Midbrain (tissue), 1 donor: Measurements from ENCODE around the gene GPR108.

ENCODE experiments used
- DNase-seq: peaks from one replicate; lab custom pipeline; 2025; lab: John Stamatoyannopoulos, UW

Gene GPR108

DNA sequence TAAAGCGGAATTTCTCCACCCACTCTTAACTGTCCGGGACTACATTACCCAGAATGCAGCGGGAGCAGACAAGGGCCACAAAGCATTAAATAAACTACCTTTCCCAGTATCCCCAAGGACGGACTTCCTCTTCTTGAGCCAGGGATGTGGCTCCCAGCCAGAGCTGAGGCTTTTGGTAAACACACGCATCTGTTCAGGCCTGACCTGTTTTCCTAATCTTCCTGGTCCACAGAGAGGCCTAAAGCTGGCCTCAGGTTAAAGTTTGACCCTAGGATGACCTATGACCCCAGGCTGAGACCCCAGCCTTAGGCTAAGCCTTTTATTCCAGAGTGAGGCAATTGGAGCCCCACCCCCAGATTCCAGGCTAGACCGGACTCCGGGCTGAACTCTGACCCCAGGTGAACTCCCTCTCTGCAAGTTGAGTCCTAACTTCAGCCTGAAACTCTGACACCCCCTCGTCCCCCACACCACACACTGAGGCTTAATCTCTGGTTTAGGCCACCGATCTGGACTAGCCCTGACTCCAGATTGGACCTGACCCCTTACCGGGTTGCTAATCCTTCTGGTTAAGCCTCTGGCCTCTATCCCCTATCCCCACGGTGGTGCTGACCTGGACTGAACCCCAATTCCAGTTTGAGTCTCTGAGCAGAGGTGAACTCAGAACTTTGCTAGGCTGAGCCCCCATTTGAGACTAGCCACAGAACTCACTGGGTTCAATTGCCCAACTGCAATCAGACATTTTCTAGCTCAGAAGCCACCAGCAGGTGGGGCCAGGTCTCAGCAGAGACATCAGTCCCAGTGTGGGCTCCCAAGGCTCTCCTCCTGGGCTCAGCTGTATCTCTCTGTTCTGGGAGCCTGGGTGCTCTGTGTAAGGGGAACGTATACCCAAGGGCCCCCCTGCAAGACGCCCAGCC, 750 bp upstream of the GPR108 start:
- peak; percentile 75 for DNase-seq

DNA sequence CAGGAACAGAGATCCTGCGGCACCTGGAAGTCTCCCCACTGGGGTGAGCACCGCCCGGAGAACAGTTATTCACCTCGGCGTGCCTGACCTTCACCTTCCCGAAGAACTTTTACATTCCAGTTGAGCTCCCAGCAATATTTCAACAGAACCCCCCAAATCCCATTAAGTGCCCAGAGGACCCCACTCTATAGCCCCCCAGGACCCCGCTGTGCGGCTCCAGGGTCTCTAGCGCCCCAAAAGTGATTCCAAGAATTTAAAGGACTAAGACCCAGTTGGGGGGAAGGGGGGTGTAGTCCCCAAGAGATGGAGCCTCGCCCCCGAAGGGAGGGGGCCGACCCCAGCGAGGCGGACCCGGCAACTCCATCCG, 480 bp downstream of the GPR108 start:
- peak; percentile 47 for DNase-seq

DNA sequence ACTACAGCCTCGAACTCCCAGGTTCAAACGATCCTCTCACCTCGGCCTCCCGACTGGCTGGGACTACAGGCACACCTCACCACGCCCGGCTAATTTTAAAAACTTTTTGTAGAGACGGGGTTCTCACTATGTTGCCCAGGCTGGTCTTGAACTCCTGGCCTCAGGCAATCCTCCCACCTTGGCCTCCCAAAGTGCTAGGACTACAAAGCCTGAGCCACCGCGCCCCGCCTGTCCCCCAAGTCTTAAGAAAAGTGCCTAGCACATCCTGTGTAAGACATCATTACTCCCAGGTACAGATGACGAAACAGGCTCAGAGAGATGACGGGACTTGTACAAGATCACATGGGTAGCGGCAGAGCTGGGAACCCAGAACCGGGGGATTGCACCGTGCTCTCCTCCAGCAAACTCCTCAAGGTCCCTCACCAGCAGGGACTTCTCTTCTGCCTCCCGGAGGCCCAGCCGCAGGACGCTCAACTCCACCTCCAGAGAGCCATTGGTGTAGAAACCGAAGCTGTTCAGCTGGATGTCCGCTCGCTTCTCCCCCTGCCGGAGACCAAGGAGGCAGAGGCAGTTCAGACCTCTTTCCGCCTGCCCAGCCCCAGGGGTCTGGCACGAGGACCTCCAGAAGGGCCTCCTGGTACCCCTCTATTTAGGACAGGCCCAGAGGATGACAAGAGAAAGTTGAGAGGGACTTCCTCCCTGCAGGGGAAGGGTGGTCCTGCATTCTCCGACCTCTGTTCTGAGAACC, 1.0 kb downstream of the GPR108 start:
- DNase-seq, result peak; percentile 51

DNA sequence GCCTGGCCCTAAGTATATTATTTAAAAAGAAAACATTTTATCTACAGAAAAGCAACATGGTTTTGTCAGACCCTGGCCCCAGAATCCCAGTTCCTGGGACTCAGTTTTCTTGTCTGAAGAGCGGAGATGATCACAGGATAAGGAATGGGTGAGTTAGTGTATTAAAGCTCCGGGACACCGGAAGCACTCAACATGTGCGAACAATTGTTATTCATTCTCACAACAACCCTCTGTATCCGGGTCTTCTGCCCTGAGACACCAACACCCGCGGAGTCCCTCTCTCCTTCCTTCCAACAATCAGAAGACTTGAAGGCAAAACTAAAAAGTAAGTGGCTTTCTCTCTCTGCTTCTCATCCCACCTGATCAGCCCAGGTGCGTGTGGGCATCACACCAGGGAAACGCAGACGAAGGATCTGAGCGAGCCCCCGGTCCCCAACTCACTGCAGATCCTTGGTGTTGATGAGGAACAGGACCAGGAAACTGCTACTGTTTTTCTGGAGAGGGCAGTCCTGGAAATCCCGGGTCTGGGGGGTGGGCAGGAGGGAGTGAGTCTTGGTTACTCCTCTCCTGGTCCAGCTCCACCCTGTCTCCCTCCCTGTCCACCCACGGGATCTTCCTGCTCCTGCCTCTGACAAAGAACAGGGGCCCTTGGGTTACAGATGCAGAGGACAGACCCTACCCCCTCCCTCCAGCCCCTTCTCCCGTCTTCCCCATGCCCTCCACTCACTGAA, 2.0 kb downstream of the GPR108 start:
- DNase-seq, result no peak

DNA sequence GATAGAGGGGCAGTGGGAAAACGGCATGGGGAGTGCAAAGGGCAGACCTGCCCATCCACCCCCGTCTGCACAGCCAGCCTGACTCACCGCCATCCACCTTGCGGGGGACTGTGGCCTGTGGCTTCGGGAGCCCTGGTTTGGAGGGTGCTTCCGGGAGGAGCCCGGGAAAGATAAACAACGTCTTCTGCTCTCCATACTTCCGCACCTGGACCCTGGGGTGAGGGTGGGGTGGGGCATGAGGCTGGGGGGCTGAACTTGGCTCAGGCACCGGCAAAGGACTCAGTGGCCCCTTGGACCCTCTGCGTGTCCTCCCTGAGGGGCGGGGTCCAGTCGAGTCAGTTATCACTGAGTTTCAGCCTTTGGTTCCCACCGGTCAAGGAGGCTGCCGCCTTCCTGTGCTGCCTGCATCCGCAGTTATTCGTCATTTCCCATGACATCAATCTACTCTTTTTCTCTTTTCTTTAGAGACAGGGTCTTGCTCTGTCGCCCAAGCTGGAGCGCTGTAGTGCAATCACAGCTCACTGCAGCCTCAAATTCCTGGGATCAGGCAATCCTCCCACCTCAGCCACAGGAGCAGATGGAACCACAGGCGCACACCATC, 3.2 kb downstream of the GPR108 start:
- no peak for DNase-seq

DNA sequence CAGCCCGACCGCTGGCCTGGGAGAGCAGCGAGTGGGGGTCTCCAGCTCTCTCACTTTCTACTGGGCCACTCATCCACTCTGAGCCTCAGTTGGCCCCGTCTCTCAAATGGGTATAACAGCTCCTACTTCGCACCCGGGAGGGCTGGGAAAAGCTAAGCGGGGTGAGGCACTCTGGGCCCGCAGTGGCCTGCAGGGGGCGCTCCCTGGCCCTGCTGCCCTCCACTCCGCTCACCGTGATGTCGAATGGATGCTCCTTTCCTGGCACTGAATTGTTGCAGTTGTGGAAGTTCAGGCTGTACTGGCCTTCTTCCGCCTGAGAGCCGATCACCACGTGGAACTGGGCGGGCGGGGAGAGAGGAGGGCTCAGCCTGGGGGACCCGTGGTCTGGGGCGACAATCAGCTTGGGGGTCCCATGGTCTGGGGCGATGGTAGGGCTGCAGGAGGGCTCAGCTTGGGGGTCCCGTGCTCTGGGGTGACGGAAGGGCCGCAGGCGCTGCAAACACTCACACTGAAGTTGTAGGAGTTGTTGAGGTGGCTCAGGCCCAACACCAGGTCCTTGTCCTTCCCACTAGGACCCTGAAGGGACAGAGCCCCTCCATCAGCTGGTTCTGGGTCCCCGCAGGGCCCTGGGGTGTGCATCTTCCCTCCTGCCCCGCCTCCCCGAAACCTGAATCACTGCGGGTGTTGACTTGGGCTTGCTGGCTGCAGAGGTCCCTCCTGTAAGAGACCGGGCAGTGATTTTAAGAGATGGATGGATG, 3.9 kb downstream of the GPR108 start:
- no peak for DNase-seq

DNA sequence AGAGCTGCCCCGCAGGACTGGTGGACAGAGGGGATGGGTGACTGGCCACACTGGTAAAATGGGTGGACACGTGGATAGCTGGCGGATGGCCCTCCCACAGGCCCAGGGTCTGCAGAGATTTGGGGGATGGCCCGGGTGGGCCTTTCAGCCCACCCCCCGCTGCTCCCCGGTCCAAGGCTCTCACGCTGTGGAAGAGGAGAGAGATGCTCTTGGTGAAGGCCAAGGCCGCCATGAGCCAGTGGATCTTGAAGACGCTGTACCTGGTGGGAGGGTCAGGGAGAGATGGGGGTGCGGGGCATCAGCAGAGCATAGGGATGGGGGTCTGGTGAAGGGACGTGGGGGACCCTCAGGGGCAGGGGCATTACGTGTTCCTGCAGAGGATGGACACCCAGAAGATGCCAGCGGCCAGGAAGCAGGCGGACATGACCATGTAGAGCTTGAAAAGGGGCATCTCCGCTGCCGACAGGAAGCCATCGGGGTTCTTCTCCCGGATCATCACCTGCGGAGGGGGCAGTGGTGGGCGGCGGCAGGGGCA, 4.5 kb downstream of the GPR108 start:
- no peak for DNase-seq

DNA sequence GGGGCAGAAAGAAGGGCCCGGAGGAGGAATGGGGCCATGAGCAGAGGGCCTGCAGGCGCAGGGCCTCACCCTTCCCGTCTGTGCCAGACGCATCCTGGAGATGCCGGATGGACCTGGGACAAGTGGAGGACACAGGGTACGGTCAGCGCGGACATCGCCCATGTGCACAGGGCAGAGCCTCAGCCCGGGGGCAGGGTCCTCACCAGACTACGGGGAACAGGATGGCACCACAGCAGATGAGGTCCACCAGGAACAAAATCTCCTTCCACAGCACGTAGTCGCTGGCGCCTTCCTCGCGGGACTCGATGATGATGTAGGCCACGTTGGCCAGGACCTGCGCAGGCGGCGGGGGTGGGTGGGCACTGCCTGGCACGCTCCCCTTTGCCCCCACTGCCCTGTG, 5.6 kb downstream of the GPR108 start:
- no peak for DNase-seq

DNA sequence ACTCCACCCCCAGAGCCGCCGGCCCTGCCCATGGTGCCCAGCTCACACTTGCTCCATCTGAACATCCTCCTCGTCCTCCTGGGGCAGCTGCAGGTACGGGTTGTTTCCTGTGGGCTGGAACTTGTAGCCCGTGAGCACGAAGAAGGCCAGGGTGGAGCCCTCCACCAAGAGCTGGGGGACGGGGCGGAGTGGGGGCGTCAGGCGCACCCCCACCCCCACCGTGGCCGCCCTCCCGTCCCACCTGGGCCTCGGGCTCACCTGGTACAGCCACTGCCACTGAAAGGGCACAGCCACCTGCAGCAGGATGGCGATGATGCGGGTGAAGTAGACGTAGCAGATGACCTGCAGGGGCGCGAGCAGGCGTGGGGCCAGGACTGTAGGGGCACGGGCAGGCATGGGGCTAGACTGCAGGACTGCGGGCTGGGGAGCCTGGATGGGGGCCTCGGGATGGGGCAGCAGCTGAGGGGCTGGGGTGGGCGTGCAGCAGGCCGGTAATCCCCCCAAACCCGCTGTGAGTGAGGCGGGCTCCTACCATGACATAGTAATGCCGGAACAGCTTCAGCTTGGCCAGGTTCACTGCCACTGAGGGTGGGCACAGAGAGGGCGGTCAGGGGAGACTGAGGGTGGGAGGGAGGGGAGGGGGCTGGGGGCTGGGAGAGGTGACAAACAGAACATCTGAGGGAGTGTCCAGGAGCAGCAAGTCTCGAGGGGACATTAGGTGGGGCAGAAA, 6.3 kb downstream of the GPR108 start:
- no peak for DNase-seq

DNA sequence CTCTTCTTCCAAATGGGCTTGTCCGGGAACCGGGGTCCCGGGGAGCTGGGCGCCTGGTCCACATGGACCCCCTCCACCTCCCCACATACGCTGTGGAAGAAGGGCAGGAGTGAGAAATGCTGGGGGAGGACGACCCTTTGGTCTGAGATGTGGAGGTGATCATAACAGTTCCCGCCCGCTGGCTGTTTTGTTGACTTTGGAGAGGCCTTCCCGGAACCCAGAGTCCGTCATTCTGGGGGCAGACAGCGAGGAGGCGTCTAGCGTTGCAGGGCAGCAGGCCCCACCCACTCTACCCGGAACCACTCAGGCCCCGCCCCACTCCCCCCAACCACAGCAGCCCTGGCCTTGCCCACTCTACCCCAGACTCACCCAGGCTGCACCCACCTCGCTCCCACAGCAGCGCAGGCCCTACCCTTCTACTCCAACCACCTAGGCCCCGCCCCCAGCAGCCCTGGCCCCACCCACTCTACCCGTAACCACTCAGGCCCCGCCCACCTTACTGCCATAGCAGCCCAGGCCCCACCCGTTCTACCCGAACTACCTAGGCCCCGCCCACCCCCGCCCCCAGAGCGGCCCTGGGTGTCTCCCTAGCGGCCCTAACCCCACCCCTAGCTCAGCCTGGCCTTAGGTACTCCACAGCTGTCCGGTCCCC, 7.1 kb downstream of the GPR108 start:
- DNase-seq, result peak; percentile 28

DNA sequence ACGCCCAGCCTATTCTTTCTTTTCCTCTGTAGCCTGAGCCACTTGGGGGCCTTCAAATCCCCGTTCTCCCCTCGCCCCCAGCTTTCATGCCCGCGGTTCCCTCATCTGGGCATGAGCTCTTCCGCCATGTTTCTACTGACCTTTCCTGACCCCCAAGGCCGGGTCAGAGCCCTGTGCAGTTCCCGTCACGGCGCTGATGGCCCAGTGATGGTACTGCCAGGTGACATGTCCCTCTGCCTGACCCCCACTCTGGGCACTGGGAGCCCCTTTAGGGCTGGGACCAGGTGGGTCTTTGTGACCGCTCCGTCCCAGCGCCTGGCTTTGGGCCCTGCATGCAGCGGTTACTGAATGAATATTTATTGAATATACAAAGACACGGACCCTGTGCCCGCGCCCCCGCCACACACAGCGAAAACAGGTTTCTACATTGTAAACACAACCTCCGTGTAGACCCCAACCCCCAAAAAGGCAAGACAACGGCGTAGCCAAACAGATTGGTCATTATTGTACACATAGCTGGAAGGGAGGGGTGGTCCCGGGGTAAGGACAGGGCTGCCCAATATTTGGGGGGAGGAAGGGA, 7.7 kb downstream of the GPR108 start:
- DNase-seq, result no peak

DNA sequence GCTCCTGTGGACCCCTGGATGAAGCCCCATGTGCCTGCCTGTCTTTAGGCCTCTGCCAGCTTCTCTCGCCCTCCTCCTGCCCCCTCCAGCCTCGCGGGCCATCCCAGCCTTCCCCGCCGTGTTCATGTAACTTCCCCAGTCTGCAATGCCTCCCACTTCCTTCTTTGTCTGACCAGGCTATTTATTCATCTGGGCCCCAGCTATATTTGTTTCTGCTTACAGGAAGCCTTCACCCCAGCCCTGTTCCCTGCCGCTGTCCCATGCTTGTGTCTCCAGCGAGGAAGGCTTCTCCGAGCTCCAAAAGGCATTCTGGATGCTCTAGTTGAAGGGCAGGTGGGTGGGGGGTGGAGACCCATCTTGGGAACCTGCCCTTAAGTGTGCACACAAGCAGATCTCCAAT, 9.0 kb downstream of the GPR108 start:
- DNase-seq, result peak; percentile 35

DNA sequence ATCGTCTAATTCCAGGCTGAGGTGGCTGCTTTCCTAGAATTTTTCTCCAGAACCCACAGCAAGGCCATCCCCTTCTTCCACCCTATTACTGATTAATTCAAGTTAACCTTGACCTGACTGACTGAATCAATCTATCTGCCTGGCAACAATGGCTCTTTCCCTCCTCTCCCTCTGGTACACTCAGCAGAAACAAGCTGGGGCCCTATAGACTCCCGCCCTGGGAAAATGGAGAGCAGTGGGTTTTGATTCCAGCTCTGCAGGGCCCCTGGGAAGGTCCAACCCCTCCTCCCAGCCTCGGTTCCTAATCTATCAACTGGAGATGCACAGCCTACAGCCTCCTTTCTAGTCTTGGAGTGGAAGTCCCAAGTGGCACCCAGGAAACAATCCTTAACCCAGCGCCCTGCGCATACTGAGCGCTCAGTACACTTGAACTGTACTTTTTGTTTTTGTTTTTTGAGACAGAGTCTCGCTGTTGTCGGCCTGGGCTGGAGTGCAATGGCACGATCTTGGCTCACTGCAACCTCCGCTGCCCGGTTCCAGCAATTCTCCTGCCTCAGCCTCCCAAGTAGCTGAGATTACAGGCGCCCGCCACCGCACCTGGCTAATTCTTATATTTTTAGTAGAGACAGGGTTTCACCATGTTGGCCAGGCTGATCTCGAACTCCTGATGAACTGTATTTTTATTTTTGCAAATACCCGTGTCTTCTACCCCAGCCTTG, 11.7 kb downstream of the GPR108 start:
- DNase-seq, result no peak

DNA sequence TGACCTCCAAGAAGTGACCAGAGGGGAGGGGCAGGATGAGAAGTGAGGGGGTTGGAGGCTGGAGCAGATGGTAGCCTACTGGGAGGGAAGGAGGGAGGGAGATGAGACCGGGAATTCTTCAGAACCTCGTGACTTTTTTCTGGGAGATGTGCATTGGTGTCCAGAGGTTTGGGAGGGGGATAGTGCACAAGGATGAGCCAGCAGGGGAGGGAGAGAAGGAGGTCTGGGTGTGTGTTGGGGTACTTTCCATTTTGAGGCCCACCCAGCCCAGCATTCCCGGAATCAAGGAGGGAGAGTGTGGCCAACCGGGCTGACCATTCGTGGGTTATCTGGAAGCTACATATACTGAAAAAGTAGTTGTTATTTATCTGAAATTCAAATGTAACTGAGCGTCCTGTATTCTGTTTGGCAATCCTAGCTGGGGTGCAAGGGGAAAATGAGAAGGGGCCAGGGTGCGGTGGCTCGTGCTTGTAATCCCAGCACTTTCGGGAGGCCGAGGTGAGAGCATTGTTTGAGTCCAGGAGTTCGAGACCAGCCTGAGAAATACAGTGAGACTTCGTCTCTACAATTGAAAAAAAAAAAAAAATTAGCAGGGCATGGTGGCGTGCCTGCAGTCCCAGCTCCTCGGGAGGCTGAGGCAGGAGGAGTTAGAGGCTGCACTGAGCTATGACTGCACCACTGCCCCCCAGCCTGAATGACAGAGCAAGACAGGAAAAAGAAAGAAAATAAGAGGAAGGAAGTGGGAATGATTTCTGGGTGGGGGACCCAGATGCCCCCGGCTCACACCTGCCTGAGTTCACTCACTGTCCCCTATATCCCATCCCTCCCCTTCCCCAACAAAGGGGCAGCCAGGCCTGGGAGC, 12.5 kb downstream of the GPR108 start:
- no peak for DNase-seq

DNA sequence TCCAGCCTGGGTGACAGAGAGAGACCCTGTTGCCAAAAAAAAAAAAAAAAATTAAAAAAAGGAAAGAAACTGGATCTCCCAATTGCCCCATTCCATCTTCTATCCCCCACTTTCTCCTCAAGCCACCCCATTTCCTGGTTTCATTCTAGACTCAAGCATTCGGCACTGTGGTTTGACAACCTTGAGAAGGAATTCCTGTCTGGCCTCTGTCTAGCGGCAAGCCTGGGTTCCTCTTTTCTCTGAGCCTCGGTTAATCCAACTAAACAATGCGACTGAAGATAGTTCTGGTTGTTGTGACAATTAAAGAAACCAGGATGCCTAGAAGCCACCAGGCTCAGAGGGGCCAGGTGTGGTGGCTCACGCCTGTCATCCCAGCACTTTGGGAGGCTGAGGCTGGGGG, 13.6 kb downstream of the GPR108 start:
- peak; percentile 10 for DNase-seq

DNA sequence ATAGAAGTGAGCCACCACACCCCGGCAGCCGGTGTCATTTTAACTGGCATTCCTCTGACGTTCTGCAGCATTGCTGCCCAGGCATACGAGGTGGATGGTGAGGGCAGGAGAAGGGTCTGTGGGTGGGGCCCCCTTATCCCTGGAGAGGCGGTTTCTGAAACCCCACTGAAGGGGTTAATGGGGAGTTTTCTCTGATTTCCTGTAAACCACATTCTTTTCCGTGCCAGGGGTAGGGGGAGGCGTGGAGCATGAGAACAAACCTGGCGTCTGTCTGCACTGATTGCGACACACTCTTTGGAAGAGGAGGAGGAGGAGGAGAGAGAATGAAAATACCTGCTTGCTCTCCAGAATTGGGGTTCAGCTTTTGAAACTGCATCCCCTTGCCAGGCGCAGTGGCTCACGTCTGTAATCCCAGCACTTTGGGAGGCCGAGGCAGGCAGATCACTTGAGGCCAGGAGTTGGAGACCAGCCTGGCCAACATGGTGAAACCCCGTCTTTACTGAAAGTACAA, 14.2 kb downstream of the GPR108 start:
- no peak for DNase-seq

DNA sequence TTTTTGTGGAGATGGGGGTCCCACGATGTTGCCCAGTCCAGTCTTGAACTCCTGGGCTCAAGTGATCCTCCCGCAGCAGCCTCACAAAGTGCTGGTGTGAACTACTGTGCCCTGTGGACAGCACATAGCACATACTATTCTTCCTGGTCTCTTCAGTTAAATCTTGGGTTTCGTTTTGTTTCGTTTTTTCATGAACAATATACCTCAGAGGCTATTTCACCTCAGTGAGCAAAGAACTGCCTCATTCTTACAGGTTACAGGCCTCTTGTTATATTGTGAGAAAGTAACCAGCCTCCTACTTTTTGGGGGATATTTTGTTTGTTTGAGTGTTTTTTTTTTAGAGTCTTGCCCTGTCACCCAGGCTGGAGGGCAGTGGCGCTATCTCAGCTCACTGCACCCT, 15.6 kb downstream of the GPR108 start:
- DNase-seq, result no peak

DNA sequence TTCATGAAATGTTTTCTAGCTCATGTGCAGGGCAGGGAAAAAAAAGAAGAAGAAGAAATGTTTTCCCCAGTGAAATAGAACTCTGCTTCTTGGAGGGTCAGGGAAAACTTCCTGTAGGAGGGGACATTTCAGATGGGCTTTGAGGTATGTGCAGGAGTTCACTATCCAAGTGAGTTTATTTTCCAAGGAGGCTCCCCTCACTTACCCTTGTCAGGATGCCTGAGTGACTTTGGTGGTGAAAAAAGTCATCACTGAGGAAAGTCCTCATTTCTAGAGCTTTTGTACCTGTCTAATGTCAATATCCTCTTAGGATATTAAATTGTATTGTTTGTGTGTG, 16.3 kb downstream of the GPR108 start:
- no peak for DNase-seq
